UCSD-AML1 (cell line): Measurements from ENCODE around the gene ACTR2.
"Not testable (repeated sequence)": the region's sequence is repeated elsewhere in the genome, so short reads cannot be mapped to it uniquely, and the experiment has no call there.

Experiments used
- DNase-seq: peaks from one replicate; lab custom pipeline; 2025; ENCODE audit not compliant: unreplicated experiment; lab: John Stamatoyannopoulos, UW

ACTR2 gene

GRCh38 chr2:65228263-65228750, 676 bp downstream of the ACTR2 start:
- DNase-seq, result no peak

GRCh38 chr2:65231121-65231520, 3.5 kb downstream of the ACTR2 start:
- no peak for DNase-seq

- DNase-seq, result no peak
These were observed 4.4 kb downstream of the ACTR2 start for GRCh38 chr2:65231892-65232477.

GRCh38 chr2:65232636-65233035, 5.0 kb downstream of the ACTR2 start:
- DNase-seq, result no peak

GRCh38 chr2:65240657-65241056, 13.0 kb downstream of the ACTR2 start:
- no peak for DNase-seq

GRCh38 chr2:65244452-65244851, 16.8 kb downstream of the ACTR2 start:
- not testable (repeated sequence) for DNase-seq

GRCh38 chr2:65252640-65253039, 25.0 kb downstream of the ACTR2 start:
- no peak for DNase-seq

GRCh38 chr2:65255356-65255755, 27.7 kb downstream of the ACTR2 start:
- no peak for DNase-seq

- no peak for DNase-seq
These were observed 28.4 kb downstream of the ACTR2 start for GRCh38 chr2:65256054-65256453.

GRCh38 chr2:65257866-65258265, 30.2 kb downstream of the ACTR2 start:
- DNase-seq, result not testable (repeated sequence)

GRCh38 chr2:65261676-65262075, 34.0 kb downstream of the ACTR2 start:
- DNase-seq, result no peak

- DNase-seq, result no peak
These were observed 35.6 kb downstream of the ACTR2 start for GRCh38 chr2:65263262-65263661.

GRCh38 chr2:65263986-65264385, 36.4 kb downstream of the ACTR2 start:
- no peak for DNase-seq

- DNase-seq, result no peak
These were observed 37.4 kb downstream of the ACTR2 start for GRCh38 chr2:65264821-65265670.

GRCh38 chr2:65265671-65266045, 38.0 kb downstream of the ACTR2 start:
- DNase-seq, result no peak

- no peak for DNase-seq
These were observed 39.4 kb downstream of the ACTR2 start for GRCh38 chr2:65267008-65267407.

- no peak for DNase-seq
These were observed 41.3 kb downstream of the ACTR2 start for GRCh38 chr2:65268957-65269356.

GRCh38 chr2:65273344-65273743, 45.7 kb downstream of the ACTR2 start:
- DNase-seq, result no peak

GRCh38 chr2:65275141-65275915, 47.7 kb downstream of the ACTR2 start:
- no peak for DNase-seq

GRCh38 chr2:65276609-65277008, 49.0 kb downstream of the ACTR2 start:
- DNase-seq, result no peak

- DNase-seq, result no peak
These were observed 49.5 kb downstream of the ACTR2 start for GRCh38 chr2:65277118-65277517.
